GM23338 (cell line): ENCODE measurements around the gene SRPK1.

ENCODE experiments used
- CTCF ChIP-seq, 2 experiments: fragments of 200-600 bp in 1 of 2; sonication (generic) in 1 of 2; conservative IDR thresholded peaks; 2 replicates each; pipeline versions ENCODE4 v1.5.1 to v1.6.1; 2016 to 2017; ENCODE audit warnings: antibody characterized with exemption in 2 of 2, low read depth in 2 of 2, mild to moderate bottlenecking in 2 of 2, moderate library complexity in 1 of 2
- EZH2 ChIP-seq: fragments of 200-600 bp; sonication (generic); IDR thresholded peaks from one replicate; pipeline ENCODE4 v1.8.0; 2017; ENCODE audit warnings: antibody characterized with exemption, mild to moderate bottlenecking, low read depth; ENCODE audit not compliant: unreplicated experiment
- EZH2phosphoT487 ChIP-seq: fragments of 200-600 bp; sonication (generic); IDR thresholded peaks from one replicate; pipeline ENCODE4 v1.8.1; 2018; ENCODE audit warnings: antibody characterized with exemption; ENCODE audit not compliant: unreplicated experiment
- POLR2AphosphoS5 ChIP-seq: IDR thresholded peaks from 2 replicates; pipeline ENCODE4 v1.6.1; 2016; ENCODE audit warnings: antibody characterized with exemption, low read depth
- TF ChIP-seq, protein P1 (sequence below): IDR thresholded peaks from one replicate; pipeline ENCODE4 v1.6.1; 2018; ENCODE audit warnings: antibody characterized with exemption; ENCODE audit not compliant: unreplicated experiment

DNA sequence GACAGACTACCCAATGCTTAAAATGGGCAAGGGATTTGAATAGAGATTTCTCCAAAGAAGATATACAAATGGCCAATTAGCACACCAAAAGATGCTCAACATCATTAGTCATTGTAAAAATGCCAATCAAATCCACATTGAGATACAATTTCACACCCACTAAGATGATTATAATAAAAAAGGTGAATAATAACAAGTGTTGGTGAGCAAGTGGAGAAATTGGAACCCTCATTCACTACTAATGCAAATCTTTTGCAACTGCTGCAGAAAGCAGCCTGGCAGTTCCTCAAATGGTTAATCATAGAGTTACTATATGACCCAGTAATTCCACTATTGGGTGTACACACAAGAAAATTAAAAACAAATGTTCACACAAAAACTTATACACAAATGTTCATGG lies 103.4 kb downstream of the SRPK1 start:
- no peak for TF ChIP-seq POLR2AphosphoS5
- TF ChIP-seq CTCF (conservative IDR thresholded peaks at IDR 0.05; ENCODE audit: low read depth in 2 of 2): no peak
- no peak for TF ChIP-seq EZH2phosphoT487
- TF ChIP-seq, protein P1, sequence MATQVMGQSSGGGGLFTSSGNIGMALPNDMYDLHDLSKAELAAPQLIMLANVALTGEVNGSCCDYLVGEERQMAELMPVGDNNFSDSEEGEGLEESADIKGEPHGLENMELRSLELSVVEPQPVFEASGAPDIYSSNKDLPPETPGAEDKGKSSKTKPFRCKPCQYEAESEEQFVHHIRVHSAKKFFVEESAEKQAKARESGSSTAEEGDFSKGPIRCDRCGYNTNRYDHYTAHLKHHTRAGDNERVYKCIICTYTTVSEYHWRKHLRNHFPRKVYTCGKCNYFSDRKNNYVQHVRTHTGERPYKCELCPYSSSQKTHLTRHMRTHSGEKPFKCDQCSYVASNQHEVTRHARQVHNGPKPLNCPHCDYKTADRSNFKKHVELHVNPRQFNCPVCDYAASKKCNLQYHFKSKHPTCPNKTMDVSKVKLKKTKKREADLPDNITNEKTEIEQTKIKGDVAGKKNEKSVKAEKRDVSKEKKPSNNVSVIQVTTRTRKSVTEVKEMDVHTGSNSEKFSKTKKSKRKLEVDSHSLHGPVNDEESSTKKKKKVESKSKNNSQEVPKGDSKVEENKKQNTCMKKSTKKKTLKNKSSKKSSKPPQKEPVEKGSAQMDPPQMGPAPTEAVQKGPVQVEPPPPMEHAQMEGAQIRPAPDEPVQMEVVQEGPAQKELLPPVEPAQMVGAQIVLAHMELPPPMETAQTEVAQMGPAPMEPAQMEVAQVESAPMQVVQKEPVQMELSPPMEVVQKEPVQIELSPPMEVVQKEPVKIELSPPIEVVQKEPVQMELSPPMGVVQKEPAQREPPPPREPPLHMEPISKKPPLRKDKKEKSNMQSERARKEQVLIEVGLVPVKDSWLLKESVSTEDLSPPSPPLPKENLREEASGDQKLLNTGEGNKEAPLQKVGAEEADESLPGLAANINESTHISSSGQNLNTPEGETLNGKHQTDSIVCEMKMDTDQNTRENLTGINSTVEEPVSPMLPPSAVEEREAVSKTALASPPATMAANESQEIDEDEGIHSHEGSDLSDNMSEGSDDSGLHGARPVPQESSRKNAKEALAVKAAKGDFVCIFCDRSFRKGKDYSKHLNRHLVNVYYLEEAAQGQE: no peak
- no peak for TF ChIP-seq EZH2
